Measurements from ENCODE around the gene GARNL3. TPM values are rescaled to one million over a fixed set of nuclear protein-coding genes. Genes with fewer than 3 reads are reported as not detected.
A peak's percentile ranks its signal among the peaks of the same experiment; 100 is the strongest.

GARNL3 gene
- total and polyA plus RNA-seq, 2 of the 13 experiments (the other 11 are each of a cell fraction or from before 2014, with no cell fraction given) = 3.9 to 11.0 TPM

DNA sequence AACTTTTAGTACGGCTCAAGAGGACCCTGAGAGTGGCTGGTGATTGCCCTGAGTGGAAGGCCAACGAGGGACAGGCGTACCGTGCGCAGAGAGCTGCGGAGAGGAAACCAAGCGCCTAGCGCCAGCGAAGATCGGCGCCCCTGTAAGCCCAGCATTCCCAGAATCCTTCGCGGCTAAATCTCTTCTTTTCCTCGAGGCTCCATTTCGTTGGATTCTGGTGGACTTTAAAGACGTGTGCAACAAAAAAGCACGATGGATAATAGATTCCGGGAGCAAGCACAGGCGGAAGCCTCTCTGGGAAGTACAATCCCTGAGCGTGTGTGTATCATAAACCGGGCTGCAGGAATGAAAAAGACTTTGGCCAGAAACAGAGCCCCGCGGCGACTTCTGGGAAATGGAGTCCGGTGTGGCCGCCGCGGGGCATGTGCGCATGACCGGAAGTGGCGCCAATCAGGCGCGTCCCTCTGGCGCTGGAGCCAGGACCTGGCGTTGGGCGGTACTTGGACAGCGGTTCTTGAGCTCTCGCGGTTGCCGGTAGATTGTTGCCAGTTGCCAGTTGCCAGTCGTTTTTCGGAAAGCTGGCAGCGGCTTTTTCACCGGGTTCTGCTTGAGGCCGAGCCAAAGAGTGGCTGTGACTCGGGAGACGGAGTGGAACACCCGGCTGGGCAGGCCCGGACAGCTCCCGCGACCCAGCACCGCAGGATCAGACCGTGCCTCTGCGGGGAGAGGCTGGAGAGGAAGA is 159.5 kb downstream of the GARNL3 start, which contains the start of gene ZNF79 (continued):
- TF ChIP-seq ZNF781 (CRISPR knock-in tag; IDR thresholded peaks at IDR 0.05; ENCODE audit: borderline replicate concordance, not compliant biosample characterization) (no peak), ZNF136 (CRISPR knock-in tag; IDR thresholded peaks at IDR 0.05; ENCODE audit: low read depth) (no peak), NFRKB (IDR thresholded peaks at IDR 0.05) (no peak), AHR (CRISPR knock-in tag; IDR thresholded peaks at IDR 0.05) (peak; percentile 5; the same call in 1 of the 2 replicates), ZNF724P (CRISPR knock-in tag; IDR thresholded peaks at IDR 0.05; ENCODE audit: borderline replicate concordance) (0 out of 2 replicates have a peak, but pooled peaks have one; percentile 24), YEATS2 (CRISPR knock-in tag; IDR thresholded peaks at IDR 0.05; ENCODE audit: borderline replicate concordance) (peak; percentile 92; the same call in 1 of the 2 replicates), MLXIP (CRISPR knock-in tag; IDR thresholded peaks at IDR 0.05; ENCODE audit: borderline replicate concordance) (no peak), POGZ (CRISPR knock-in tag; IDR thresholded peaks at IDR 0.05) (peak; percentile 36; the same call in 1 of the 2 replicates), NFKBIZ (CRISPR knock-in tag; IDR thresholded peaks at IDR 0.05) (0 out of 2 replicates have a peak, but pooled peaks have one; percentile 24), ZMYM4 (CRISPR knock-in tag; IDR thresholded peaks at IDR 0.05) (0 out of 2 replicates have a peak, but pooled peaks have one; percentile 12), ZBTB3 (CRISPR knock-in tag; IDR thresholded peaks at IDR 0.05; ENCODE audit: borderline replicate concordance, low read depth) (peak; percentile 87), DPF2 (CRISPR knock-in tag; IDR thresholded peaks at IDR 0.05; ENCODE audit: borderline replicate concordance, low read depth) (no peak), ZNF761 (CRISPR knock-in tag; conservative IDR thresholded peaks at IDR 0.05) (peak; percentile 39; the same call in 1 of the 2 replicates), SNAPC5 (CRISPR knock-in tag; IDR thresholded peaks at IDR 0.05; ENCODE audit: borderline replicate concordance) (peak; percentile 89; the same call in 1 of the 2 replicates), ZNF12 (CRISPR knock-in tag; IDR thresholded peaks at IDR 0.05) (peak; percentile 96), ZFP37 (CRISPR knock-in tag; IDR thresholded peaks at IDR 0.05; ENCODE audit: borderline replicate concordance) (no peak), ZNF446 (CRISPR knock-in tag; IDR thresholded peaks at IDR 0.05) (no peak), PREB (CRISPR knock-in tag; IDR thresholded peaks at IDR 0.05) (no peak)
- TF ChIP-seq, protein P1, sequence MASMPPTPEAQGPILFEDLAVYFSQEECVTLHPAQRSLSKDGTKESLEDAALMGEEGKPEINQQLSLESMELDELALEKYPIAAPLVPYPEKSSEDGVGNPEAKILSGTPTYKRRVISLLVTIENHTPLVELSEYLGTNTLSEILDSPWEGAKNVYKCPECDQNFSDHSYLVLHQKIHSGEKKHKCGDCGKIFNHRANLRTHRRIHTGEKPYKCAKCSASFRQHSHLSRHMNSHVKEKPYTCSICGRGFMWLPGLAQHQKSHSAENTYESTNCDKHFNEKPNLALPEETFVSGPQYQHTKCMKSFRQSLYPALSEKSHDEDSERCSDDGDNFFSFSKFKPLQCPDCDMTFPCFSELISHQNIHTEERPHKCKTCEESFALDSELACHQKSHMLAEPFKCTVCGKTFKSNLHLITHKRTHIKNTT (CRISPR knock-in tag; IDR thresholded peaks at IDR 0.05) = no peak
- TF ChIP-seq, protein P2, sequence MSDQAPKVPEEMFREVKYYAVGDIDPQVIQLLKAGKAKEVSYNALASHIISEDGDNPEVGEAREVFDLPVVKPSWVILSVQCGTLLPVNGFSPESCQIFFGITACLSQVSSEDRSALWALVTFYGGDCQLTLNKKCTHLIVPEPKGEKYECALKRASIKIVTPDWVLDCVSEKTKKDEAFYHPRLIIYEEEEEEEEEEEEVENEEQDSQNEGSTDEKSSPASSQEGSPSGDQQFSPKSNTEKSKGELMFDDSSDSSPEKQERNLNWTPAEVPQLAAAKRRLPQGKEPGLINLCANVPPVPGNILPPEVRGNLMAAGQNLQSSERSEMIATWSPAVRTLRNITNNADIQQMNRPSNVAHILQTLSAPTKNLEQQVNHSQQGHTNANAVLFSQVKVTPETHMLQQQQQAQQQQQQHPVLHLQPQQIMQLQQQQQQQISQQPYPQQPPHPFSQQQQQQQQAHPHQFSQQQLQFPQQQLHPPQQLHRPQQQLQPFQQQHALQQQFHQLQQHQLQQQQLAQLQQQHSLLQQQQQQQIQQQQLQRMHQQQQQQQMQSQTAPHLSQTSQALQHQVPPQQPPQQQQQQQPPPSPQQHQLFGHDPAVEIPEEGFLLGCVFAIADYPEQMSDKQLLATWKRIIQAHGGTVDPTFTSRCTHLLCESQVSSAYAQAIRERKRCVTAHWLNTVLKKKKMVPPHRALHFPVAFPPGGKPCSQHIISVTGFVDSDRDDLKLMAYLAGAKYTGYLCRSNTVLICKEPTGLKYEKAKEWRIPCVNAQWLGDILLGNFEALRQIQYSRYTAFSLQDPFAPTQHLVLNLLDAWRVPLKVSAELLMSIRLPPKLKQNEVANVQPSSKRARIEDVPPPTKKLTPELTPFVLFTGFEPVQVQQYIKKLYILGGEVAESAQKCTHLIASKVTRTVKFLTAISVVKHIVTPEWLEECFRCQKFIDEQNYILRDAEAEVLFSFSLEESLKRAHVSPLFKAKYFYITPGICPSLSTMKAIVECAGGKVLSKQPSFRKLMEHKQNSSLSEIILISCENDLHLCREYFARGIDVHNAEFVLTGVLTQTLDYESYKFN (CRISPR knock-in tag; conservative IDR thresholded peaks at IDR 0.05) = no peak; the same call in 1 of the 2 replicates
